ENCODE results near the gene PXN. TPM values are rescaled to one million over a fixed set of nuclear protein-coding genes. Genes with fewer than 3 reads are reported as not detected.

Gene PXN
- total and polyA plus RNA-seq, 10 of the 15 experiments (the other 5 are each of a cell fraction or from before 2014, with no cell fraction given): 1.0 to 32.0 (median 11.5) TPM

GRCh38 chr12:120231316-120232011, 34.1 kb downstream of the PXN start (continued):
- no peak for TF ChIP-seq FOXM1 (IDR thresholded peaks at IDR 0.05; ENCODE audit: low read depth, low read length)

- H3K27me3 ChIP-seq (replicated peaks in 1 of 2; ENCODE audit: control insufficient read depth in 2 of 2, insufficient read depth in 2 of 2, low read length in 1 of 2): no peaks in the 10 kb centered on the region
- H3K79me2 ChIP-seq (ENCODE audit: control insufficient read depth, insufficient read depth, low read length): no peaks in the 10 kb centered on the region
- ATAC-seq (no peak), FAIRE-seq (no peak), DNase-seq (ENCODE audit: low read depth, low spot score) (no peak)
- no peaks in the 10 kb centered on the region for H4K20me1 ChIP-seq (ENCODE audit: control insufficient read depth, insufficient read depth)
- TF ChIP-seq BRCA1 (IDR thresholded peaks at IDR 0.05; ENCODE audit: low read depth, low read length): no peak
- no peak for TF ChIP-seq MLLT1 (IDR thresholded peaks at IDR 0.05)
- no peak for TF ChIP-seq ZZZ3 (IDR thresholded peaks at IDR 0.05; ENCODE audit: control insufficient read depth, insufficient read length, low read depth)
- no peak for TF ChIP-seq PAX8 (IDR thresholded peaks at IDR 0.05)
- TF ChIP-seq PAX5 (IDR thresholded peaks at IDR 0.05; ENCODE audit: borderline replicate concordance, low read depth, low read length): no peak
- no peak for TF ChIP-seq MEF2B (IDR thresholded peaks at IDR 0.05; ENCODE audit: partially characterized antibody, poor library complexity, severe bottlenecking)
- no peak for TF ChIP-seq SREBF2 (IDR thresholded peaks at IDR 0.05; ENCODE audit: low read length)
- no peak for TF ChIP-seq NR2C2 (IDR thresholded peaks at IDR 0.05; ENCODE audit: borderline replicate concordance, control insufficient read depth, insufficient read length, low read depth)
- TF ChIP-seq YBX1 (IDR thresholded peaks at IDR 0.05): no peak
- no peak for TF ChIP-seq E4F1 (IDR thresholded peaks at IDR 0.05; ENCODE audit: borderline replicate concordance, partially characterized antibody)
- TF ChIP-seq CHD1 (IDR thresholded peaks at IDR 0.05; ENCODE audit: low read depth, low read length): no peak
- no peaks in the 10 kb centered on the region for H3K9me3 ChIP-seq (replicated peaks; ENCODE audit: control insufficient read depth, insufficient read depth, low read length)
- H3K36me3 ChIP-seq (ENCODE audit: control insufficient read depth in 2 of 2, insufficient read depth in 2 of 2, low read length in 1 of 2): no peaks in the 10 kb centered on the region
- no peak overlapping the region for H3K4me2 ChIP-seq (ENCODE audit: control insufficient read depth, insufficient read depth)
- in situ Hi-C loops (cut with MboI) (no loop called here), intact Hi-C loops (cut with micrococcal nuclease; ENCODE audit: unreplicated experiment) (no loop called here)
- BruUV-seq (replicated peaks): no TSS peak
- ChIA-PET CTCF (interaction anchor here (0.6 to 9.3 kb wide), 8 partner anchors 8 to 76 kb away, joined by 3 to 287 read pairs (median 5); partner anchors contain the start of genes PXN and RPLP0), SMC1A (ENCODE audit: uncharacterized antibody, unreplicated experiment) (interaction anchor here (0.6 to 8.5 kb wide), 7 partner anchors 9 to 60 kb away, joined by 3 to 152 read pairs (median 4); partner anchors contain the start of genes PXN and RNU4-2), RAD21 (ENCODE audit: unreplicated experiment) (interaction anchor here (1.5 to 7.5 kb wide), 3 partner anchors 32 to 61 kb away, joined by 4 to 170 read pairs (median 10); partner anchors contain the start of genes PXN, RNU4-1 and RNU4-2), POLR2A (interaction anchor here (0.6 to 2.4 kb wide), 6 partner anchors 8 to 101 kb away, joined by 3 to 7 read pairs (median 4); partner anchors contain the start of genes RNU4-1 and RNU4-2)
- H3K9ac ChIP-seq (ENCODE audit: control insufficient read depth, insufficient read depth, low read length): no peak overlapping the region
- WGBS (ENCODE audit: insufficient coverage, insufficient replicate concordance, low lambda C conversion rate, missing lambda C conversion rate): 80% methylated on average over 6 of the region's 6 CpGs
- no peak overlapping the region for H3K4me3 ChIP-seq
- H3K4me1 ChIP-seq (ENCODE audit: control insufficient read depth, insufficient read depth, low read length): peaks cover 18% of the 10 kb centered on the region
- H2AFZ ChIP-seq (ENCODE audit: control insufficient read depth, low read depth, low read length): no peak overlapping the region
- H3K27ac ChIP-seq (ENCODE audit: control insufficient read depth, insufficient read depth): no peak overlapping the region
Observed at GRCh38 chr12:120230974-120231315, 34.6 kb downstream of the PXN start.
